HepG2 (cell line): ENCODE measurements around the gene KIAA1328. TPM values are rescaled to one million over a fixed set of nuclear protein-coding genes. Genes with fewer than 3 reads are reported as not detected.

ENCODE experiments used
- DRAP1 ChIP-seq: IDR thresholded peaks from 2 replicates; pipeline ENCODE4 v1.6.1; 2016; ENCODE audit warnings: missing genetic modification reagents, missing compliant biosample characterization
- KMT2A ChIP-seq: sonication (generic); formaldehyde crosslinking; IDR thresholded peaks from 2 replicates; pipeline ENCODE4 v1.4.0; 2020; ENCODE audit warnings: missing genetic modification reagents
- MEIS2 ChIP-seq: sonication (generic); formaldehyde crosslinking; IDR thresholded peaks from 2 replicates; pipeline ENCODE4 v1.9.0; 2021; ENCODE audit warnings: mild to moderate bottlenecking, missing genetic modification reagents
- MTA1 ChIP-seq: sonication (generic); formaldehyde crosslinking; IDR thresholded peaks from 2 replicates; pipeline ENCODE4 v1.4.0; 2020; ENCODE audit warnings: missing genetic modification reagents, mild to moderate bottlenecking, borderline replicate concordance
- MTA3 ChIP-seq: sonication (generic); formaldehyde crosslinking; IDR thresholded peaks from 2 replicates; pipeline ENCODE4 v1.4.0; 2020; ENCODE audit warnings: missing genetic modification reagents
- NFATC3 ChIP-seq: sonication (generic); formaldehyde crosslinking; IDR thresholded peaks from 2 replicates; pipeline ENCODE4 v1.5.1; 2020; ENCODE audit warnings: mild to moderate bottlenecking, missing genetic modification reagents
- PRDM15 ChIP-seq: sonication (generic); formaldehyde crosslinking; IDR thresholded peaks from 2 replicates; pipeline ENCODE4 v1.4.0; 2020; ENCODE audit warnings: missing genetic modification reagents
- RBM22 ChIP-seq: fragments of 200-400 bp; formaldehyde crosslinking; optimal IDR thresholded peaks from 2 replicates; pipeline ENCODE3; 2017; ENCODE audit warnings: mild to moderate bottlenecking, low read length, moderate library complexity
- SMYD3 ChIP-seq: sonication (generic); formaldehyde crosslinking; IDR thresholded peaks from 2 replicates; pipeline ENCODE4 v1.8.1; 2023; ENCODE audit warnings: mild to moderate bottlenecking, missing genetic modification reagents
- ZC3H4 ChIP-seq: sonication (generic); formaldehyde crosslinking; IDR thresholded peaks from 2 replicates; pipeline ENCODE4 v1.4.0; 2020; ENCODE audit warnings: missing genetic modification reagents, borderline replicate concordance
- ZNF549 ChIP-seq: sonication (generic); formaldehyde crosslinking; IDR thresholded peaks from 2 replicates; pipeline ENCODE4 v1.5.0; 2020; ENCODE audit warnings: missing genetic modification reagents
- ZNF678 ChIP-seq: sonication (generic); formaldehyde crosslinking; IDR thresholded peaks from 2 replicates; pipeline ENCODE4 v1.4.0; 2020; ENCODE audit warnings: mild to moderate bottlenecking, missing genetic modification reagents
- ZNF747 ChIP-seq: sonication (generic); formaldehyde crosslinking; IDR thresholded peaks from 2 replicates; pipeline ENCODE4 v1.8.1; 2023; ENCODE audit warnings: missing genetic modification reagents, mild to moderate bottlenecking, borderline replicate concordance
- ZNF749 ChIP-seq: sonication (generic); formaldehyde crosslinking; IDR thresholded peaks from 2 replicates; pipeline ENCODE4 v1.8.0; 2022; ENCODE audit warnings: mild to moderate bottlenecking, missing genetic modification reagents, moderate library complexity, borderline replicate concordance
- ZNF780A ChIP-seq: sonication (generic); formaldehyde crosslinking; IDR thresholded peaks from 2 replicates; pipeline ENCODE4 v1.8.0; 2022; ENCODE audit warnings: mild to moderate bottlenecking, missing genetic modification reagents, moderate library complexity
- ZNF878 ChIP-seq: sonication (generic); formaldehyde crosslinking; IDR thresholded peaks from 2 replicates; pipeline ENCODE4 v1.8.1; 2023; ENCODE audit warnings: mild to moderate bottlenecking, missing genetic modification reagents, moderate library complexity
- polyA plus RNA-seq, 8 experiments: library from polyadenylated mRNA; depleted of rRNA in 3 of 8; stranded (reverse) in 7 of 8; unstranded in 1 of 8; fragments of >200 nt; fragmentation: Illumina TruSeq in 4 of 8; extraction: Trizol in 4 of 8; gene quantifications; 2 replicates each; pipeline versions ENCODE4 v1.2.1 to v1.2.3, GENCODE V29; 2011 to 2016; ENCODE audit warnings: low read depth in 4 of 8, missing spikeins in 1 of 8, mixed read lengths in 1 of 8; ENCODE audit not compliant: insufficient read depth in 1 of 8
- total RNA-seq, 5 experiments: library from RNA; depleted of rRNA; stranded (reverse); fragments of >200 nt; fragmentation: Illumina TruSeq; extraction: Trizol; gene quantifications; 2 replicates each; pipeline ENCODE4 v1.2.3, GENCODE V29; 2016; ENCODE audit warnings: low read depth in 1 of 5
- TF ChIP-seq, protein P1 (sequence below): sonication (generic); formaldehyde crosslinking; IDR thresholded peaks from 2 replicates; pipeline ENCODE4 v1.8.0; 2022; ENCODE audit warnings: low read depth, missing genetic modification reagents
- TF ChIP-seq, protein P2 (sequence below): sonication (generic); formaldehyde crosslinking; IDR thresholded peaks from 2 replicates; pipeline ENCODE4 v1.9.0; 2021; ENCODE audit warnings: missing genetic modification reagents, borderline replicate concordance
- TF ChIP-seq, protein P3 (sequence below): sonication (generic); formaldehyde crosslinking; IDR thresholded peaks from 2 replicates; pipeline ENCODE4 v1.5.1; 2020; ENCODE audit warnings: mild to moderate bottlenecking, missing genetic modification reagents, borderline replicate concordance
- TF ChIP-seq, protein P4 (sequence below): sonication (generic); formaldehyde crosslinking; IDR thresholded peaks from 2 replicates; pipeline ENCODE4 v1.5.1; 2020; ENCODE audit warnings: mild to moderate bottlenecking, moderate library complexity, missing genetic modification reagents

Gene KIAA1328
- total and polyA plus RNA-seq, 2 of the 13 experiments (the other 11 are each of a cell fraction or from before 2014, with no cell fraction given), result 4.1 to 6.0 TPM

DNA sequence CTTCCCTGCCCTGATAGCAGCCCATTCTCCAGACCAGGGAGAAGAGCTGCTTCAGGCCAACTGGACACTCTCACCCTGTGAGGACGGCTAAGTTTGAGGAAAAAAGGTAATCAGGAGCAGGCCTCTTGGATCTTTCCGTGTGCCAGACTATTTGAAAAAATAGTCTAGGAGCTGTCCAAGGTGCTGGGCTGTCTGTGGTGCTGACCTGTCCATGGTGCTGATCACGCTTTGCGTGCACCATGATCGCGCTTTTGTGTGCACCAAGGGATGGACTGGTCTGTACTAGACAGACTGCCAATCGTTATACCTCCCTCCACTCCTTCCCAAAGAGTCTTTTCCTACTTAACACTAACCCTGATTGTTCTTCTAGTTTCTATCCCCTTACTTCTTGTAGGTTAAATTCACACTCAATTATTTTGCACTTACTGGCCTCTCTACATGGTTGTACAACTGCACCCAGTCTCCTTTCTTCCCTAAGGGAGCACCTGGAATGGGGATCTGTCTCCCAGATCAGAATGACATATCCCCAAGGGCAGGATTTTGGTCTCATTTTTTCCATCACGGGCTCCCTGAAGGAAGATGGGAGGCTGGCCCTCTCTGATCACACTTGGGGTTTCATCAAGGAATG lies 441.2 kb downstream of the KIAA1328 start (continued):
- TF ChIP-seq ZNF747, result peak; percentile 99
- TF ChIP-seq DRAP1 (CRISPR knock-in tag), result peak; percentile 92
- TF ChIP-seq MTA3 (CRISPR knock-in tag), result peak; percentile 97
- TF ChIP-seq ZNF749 (CRISPR knock-in tag), result peak; percentile 100
- peak; percentile 99; the same call in 1 of the 2 replicates for TF ChIP-seq ZC3H4 (CRISPR knock-in tag)
- peak; percentile 97 for TF ChIP-seq ZNF549 (CRISPR knock-in tag)
- TF ChIP-seq PRDM15 (CRISPR knock-in tag), result peak; percentile 92
- TF ChIP-seq MEIS2 (CRISPR knock-in tag), result peak; percentile 100
- TF ChIP-seq NFATC3, result peak; percentile 100; the same call in 1 of the 2 replicates
- TF ChIP-seq SMYD3, result peak; percentile 100
- TF ChIP-seq, protein P1, sequence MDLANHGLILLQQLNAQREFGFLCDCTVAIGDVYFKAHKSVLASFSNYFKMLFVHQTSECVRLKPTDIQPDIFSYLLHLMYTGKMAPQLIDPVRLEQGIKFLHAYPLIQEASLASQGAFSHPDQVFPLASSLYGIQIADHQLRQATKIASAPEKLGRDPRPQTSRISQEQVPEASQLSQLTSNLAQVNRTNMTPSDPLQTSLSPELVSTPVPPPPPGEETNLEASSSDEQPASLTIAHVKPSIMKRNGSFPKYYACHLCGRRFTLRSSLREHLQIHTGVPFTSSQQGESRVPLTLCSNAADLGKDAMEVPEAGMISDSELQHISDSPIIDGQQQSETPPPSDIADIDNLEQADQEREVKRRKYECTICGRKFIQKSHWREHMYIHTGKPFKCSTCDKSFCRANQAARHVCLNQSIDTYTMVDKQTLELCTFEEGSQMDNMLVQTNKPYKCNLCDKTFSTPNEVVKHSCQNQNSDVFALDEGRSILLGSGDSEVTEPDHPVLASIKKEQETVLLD (CRISPR knock-in tag), result peak; percentile 95
- TF ChIP-seq, protein P2, sequence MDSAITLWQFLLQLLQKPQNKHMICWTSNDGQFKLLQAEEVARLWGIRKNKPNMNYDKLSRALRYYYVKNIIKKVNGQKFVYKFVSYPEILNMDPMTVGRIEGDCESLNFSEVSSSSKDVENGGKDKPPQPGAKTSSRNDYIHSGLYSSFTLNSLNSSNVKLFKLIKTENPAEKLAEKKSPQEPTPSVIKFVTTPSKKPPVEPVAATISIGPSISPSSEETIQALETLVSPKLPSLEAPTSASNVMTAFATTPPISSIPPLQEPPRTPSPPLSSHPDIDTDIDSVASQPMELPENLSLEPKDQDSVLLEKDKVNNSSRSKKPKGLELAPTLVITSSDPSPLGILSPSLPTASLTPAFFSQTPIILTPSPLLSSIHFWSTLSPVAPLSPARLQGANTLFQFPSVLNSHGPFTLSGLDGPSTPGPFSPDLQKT (CRISPR knock-in tag), result peak; percentile 97; the same call in 1 of the 2 replicates
- 0 out of 2 replicates have a peak, but pooled peaks have one; percentile 53 for TF ChIP-seq MTA1 (CRISPR knock-in tag)
- peak; percentile 100 for TF ChIP-seq ZNF878 (CRISPR knock-in tag)
- TF ChIP-seq ZNF780A (CRISPR knock-in tag), result peak; percentile 100
- TF ChIP-seq, protein P3, sequence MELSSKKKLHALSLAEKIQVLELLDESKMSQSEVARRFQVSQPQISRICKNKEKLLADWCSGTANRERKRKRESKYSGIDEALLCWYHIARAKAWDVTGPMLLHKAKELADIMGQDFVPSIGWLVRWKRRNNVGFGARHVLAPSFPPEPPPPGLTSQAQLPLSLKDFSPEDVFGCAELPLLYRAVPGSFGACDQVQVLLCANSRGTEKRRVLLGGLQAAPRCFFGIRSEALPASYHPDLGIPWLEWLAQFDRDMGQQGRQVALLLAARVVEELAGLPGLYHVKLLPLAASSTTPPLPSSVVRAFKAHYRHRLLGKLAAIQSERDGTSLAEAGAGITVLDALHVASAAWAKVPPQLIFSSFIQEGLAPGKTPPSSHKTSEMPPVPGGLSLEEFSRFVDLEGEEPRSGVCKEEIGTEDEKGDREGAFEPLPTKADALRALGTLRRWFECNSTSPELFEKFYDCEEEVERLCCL, result peak; percentile 100
- TF ChIP-seq KMT2A (CRISPR knock-in tag), result peak; percentile 99
- TF ChIP-seq RBM22, result no peak
- TF ChIP-seq, protein P4, sequence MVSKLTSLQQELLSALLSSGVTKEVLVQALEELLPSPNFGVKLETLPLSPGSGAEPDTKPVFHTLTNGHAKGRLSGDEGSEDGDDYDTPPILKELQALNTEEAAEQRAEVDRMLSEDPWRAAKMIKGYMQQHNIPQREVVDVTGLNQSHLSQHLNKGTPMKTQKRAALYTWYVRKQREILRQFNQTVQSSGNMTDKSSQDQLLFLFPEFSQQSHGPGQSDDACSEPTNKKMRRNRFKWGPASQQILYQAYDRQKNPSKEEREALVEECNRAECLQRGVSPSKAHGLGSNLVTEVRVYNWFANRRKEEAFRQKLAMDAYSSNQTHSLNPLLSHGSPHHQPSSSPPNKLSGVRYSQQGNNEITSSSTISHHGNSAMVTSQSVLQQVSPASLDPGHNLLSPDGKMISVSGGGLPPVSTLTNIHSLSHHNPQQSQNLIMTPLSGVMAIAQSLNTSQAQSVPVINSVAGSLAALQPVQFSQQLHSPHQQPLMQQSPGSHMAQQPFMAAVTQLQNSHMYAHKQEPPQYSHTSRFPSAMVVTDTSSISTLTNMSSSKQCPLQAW (CRISPR knock-in tag), result peak; percentile 82
- peak; percentile 100 for TF ChIP-seq ZNF678
